ENCODE data around the gene DNAJC2. TPM values are rescaled to one million over a fixed set of nuclear protein-coding genes. Genes with fewer than 3 reads are reported as not detected.

Gene DNAJC2
- 9.1 and 12.2 TPM in 2 replicates for polyA plus RNA-seq (2011; rRNA removed)
- polyA minus RNA-seq (2011; rRNA and poly(A)+ RNA removed) = 0.76 and 2.7 TPM in 2 replicates

- ChIA-PET POLR2A (no interaction called here), CTCF (interaction anchor here (1.0 to 1.4 kb wide), 2 partner anchors 9 to 62 kb away, joined by 3 to 4 read pairs; no protein-coding TSS in a partner anchor)
- peak within 1 kb of the TSS; percentile 86 for H3K4me3 ChIP-seq (ENCODE audit: low read depth, low read length)
- DNase-seq (ENCODE audit: low read depth) = peak; percentile 25
- peaks cover 3% of the 10 kb centered on the region for H3K36me3 ChIP-seq (ENCODE audit: control insufficient read depth, insufficient read depth, low read length)
- no peak for TF ChIP-seq CTCF (IDR thresholded peaks at IDR 0.05; ENCODE audit: insufficient read depth, low read depth, low read length)
- no peaks in the 10 kb centered on the region for H3K27me3 ChIP-seq (ENCODE audit: control insufficient read depth, insufficient read depth, low read length)
Observed at GRCh38 chr7:103344453-103345149, at the start of gene DNAJC2. DNAJC2 (minus strand) TSS chr7:103344767; CDS start chr7:103344622, 145 bp downstream.

GRCh38 chr7:103391976-103392375 is 47.4 kb upstream of the DNAJC2 start:
- Histone ChIP-seq H3K27me3 (ENCODE audit: control insufficient read depth, insufficient read depth, low read length) (no peaks in the 10 kb centered on the region), H3K36me3 (ENCODE audit: control insufficient read depth, insufficient read depth, low read length) (no peaks in the 10 kb centered on the region), H3K4me3 (ENCODE audit: low read depth, low read length) (no peak overlapping the region)
- DNase-seq (ENCODE audit: low read depth) = no peak
- ChIA-PET POLR2A (no interaction called here), CTCF (no interaction called here)
- TF ChIP-seq CTCF (IDR thresholded peaks at IDR 0.05; ENCODE audit: insufficient read depth, low read depth, low read length) = no peak

- no peak overlapping the region for H3K4me3 ChIP-seq (ENCODE audit: low read depth, low read length)
- POLR2A ChIA-PET = no interaction called here
- TF ChIP-seq CTCF (IDR thresholded peaks at IDR 0.05; ENCODE audit: insufficient read depth, low read depth, low read length) = no peak
- H3K27me3 ChIP-seq (ENCODE audit: control insufficient read depth, insufficient read depth, low read length) = no peaks in the 10 kb centered on the region
- CTCF ChIA-PET = no interaction called here
- no peaks in the 10 kb centered on the region for H3K36me3 ChIP-seq (ENCODE audit: control insufficient read depth, insufficient read depth, low read length)
- no peak for DNase-seq (ENCODE audit: low read depth)
Observed at GRCh38 chr7:103391150-103391549, 46.6 kb upstream of the DNAJC2 start.

- H3K4me3 ChIP-seq (ENCODE audit: low read depth, low read length) = no peak overlapping the region
- H3K27me3 ChIP-seq (ENCODE audit: control insufficient read depth, insufficient read depth, low read length) = no peaks in the 10 kb centered on the region
- TF ChIP-seq CTCF (IDR thresholded peaks at IDR 0.05; ENCODE audit: insufficient read depth, low read depth, low read length) = no peak
- DNase-seq (ENCODE audit: low read depth) = no peak
- no peaks in the 10 kb centered on the region for H3K36me3 ChIP-seq (ENCODE audit: control insufficient read depth, insufficient read depth, low read length)
- CTCF ChIA-PET = interaction anchor here (0.6 to 1.2 kb wide), 2 partner anchors 11 to 638 kb away, joined by 3 to 4 read pairs; no protein-coding TSS in a partner anchor
- POLR2A ChIA-PET = no interaction called here
Observed at GRCh38 chr7:103389263-103389662, 44.7 kb upstream of the DNAJC2 start.

GRCh38 chr7:103388469-103389140 is 44.0 kb upstream of the DNAJC2 start:
- Histone ChIP-seq H3K27me3 (ENCODE audit: control insufficient read depth, insufficient read depth, low read length) (no peaks in the 10 kb centered on the region), H3K4me3 (ENCODE audit: low read depth, low read length) (no peak overlapping the region), H3K36me3 (ENCODE audit: control insufficient read depth, insufficient read depth, low read length) (no peaks in the 10 kb centered on the region)
- no peak for DNase-seq (ENCODE audit: low read depth)
- CTCF ChIA-PET = interaction anchor here (1.2 kb wide), 1 partner anchor 11 kb away, joined by 4 read pairs; no protein-coding TSS in a partner anchor
- POLR2A ChIA-PET = no interaction called here
- no peak for TF ChIP-seq CTCF (IDR thresholded peaks at IDR 0.05; ENCODE audit: insufficient read depth, low read depth, low read length)

Measured in BJ (cell line).